Spleen (tissue), 7 donors: ENCODE data around the gene ZDHHC24.

ENCODE experiments used
- POLR2A ChIP-seq, 3 donors: fragments of 450-650 bp; IDR thresholded peaks; one replicate each; pipeline ENCODE4 v1.5.1; 2017; ENCODE audit warnings: antibody characterized with exemption in 3 of 3, mild to moderate bottlenecking in 1 of 3
- POLR2AphosphoS5 ChIP-seq, 3 donors: sonication (generic); formaldehyde crosslinking; IDR thresholded peaks; one replicate each; pipeline ENCODE4 v1.5.1; 2017; ENCODE audit warnings: antibody characterized with exemption in 3 of 3
- TF ChIP-seq, protein P1 (sequence below), 11 experiments: fragments of 200-600 bp in 7 of 11; fragments of 450-650 bp in 4 of 11; sonication (generic) in 4 of 11; IDR thresholded peaks in 8 of 11; conservative IDR thresholded peaks in 3 of 11; 1 replicate in 7 of 11; 2 replicates in 4 of 11; pipeline versions ENCODE4 v1.4.0 to v1.8.0; 2016 to 2021; ENCODE audit warnings: antibody characterized with exemption in 11 of 11, inconsistent platforms in 4 of 11, mild to moderate bottlenecking in 1 of 11
- donor health status: DM: no; HTN: no; CAD: no; lungs with moderate emphysema.
- donor health status: DM: no; HTN: no; CAD: no.
- donor health status: DM: no; HTN: no; CAD: no.

DNA sequence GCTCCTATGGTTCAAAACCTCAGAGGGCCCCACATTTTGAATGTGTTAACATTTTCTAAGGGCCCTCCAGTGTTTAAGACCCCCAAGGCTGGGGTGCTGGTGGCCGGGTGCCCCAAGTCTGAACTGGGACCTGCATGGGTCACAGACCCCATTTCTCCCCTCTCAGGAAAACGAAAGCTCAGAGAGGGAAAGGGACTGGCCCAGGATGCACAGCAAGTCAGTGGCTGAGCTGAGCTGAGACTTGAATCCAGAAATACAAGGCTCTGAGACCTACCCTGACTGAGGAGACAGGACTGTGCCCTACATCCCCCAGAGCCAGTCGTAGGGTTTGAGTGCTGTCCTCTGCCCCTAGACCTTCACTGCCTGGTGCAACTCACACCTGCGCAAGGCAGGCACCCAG, 5.0 kb upstream of the ZDHHC24 start:
- TF ChIP-seq, protein P1, sequence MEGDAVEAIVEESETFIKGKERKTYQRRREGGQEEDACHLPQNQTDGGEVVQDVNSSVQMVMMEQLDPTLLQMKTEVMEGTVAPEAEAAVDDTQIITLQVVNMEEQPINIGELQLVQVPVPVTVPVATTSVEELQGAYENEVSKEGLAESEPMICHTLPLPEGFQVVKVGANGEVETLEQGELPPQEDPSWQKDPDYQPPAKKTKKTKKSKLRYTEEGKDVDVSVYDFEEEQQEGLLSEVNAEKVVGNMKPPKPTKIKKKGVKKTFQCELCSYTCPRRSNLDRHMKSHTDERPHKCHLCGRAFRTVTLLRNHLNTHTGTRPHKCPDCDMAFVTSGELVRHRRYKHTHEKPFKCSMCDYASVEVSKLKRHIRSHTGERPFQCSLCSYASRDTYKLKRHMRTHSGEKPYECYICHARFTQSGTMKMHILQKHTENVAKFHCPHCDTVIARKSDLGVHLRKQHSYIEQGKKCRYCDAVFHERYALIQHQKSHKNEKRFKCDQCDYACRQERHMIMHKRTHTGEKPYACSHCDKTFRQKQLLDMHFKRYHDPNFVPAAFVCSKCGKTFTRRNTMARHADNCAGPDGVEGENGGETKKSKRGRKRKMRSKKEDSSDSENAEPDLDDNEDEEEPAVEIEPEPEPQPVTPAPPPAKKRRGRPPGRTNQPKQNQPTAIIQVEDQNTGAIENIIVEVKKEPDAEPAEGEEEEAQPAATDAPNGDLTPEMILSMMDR (IDR thresholded peaks at IDR 0.05 in 8 of 11, conservative IDR thresholded peaks at IDR 0.05 in 3 of 11), result no peak
- TF ChIP-seq POLR2AphosphoS5 (IDR thresholded peaks at IDR 0.05) (no peak), POLR2A (IDR thresholded peaks at IDR 0.05) (no peak)
